IPS-18c (cell line): Measurements from ENCODE around the gene SLC44A3.
A peak's percentile ranks its signal among the peaks of the same experiment; 100 is the strongest.
"Not testable (repeated sequence)": the region's sequence is repeated elsewhere in the genome, so short reads cannot be mapped to it uniquely, and the experiment has no call there.

Source experiments
- H3K4me3 ChIP-seq: 2 replicates; pipeline ENCODE4 v1.7.0; 2013; ENCODE audit warnings: low read depth, mild to moderate bottlenecking, low read length, moderate library complexity; ENCODE audit not compliant: insufficient read depth
- H3K9me3 ChIP-seq: one replicate; pipeline ENCODE4 v1.6.1; 2013; ENCODE audit warnings: mild to moderate bottlenecking, low read length, moderate library complexity; ENCODE audit not compliant: control insufficient read depth, insufficient read depth

Gene SLC44A3

DNA sequence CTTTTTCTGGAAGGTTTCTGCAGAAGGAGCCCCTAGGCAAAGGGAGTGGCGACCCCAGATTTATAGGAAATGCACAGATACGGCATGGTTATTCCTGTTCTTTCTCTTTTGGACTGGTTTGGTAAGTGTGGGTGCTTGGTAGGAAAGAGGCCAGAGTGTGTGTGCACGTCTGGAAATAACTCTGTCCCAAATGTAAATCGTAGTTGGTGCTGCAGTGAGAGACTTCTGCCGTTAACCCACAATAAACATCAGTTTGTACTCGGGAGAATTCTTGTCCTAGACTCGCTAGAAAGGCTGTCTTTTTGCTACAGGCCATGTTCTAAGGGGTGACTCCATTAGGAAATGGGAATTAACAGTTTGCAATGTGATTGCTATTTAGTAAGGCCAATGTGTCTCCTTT lies 779 bp downstream of the SLC44A3 start:
- H3K4me3 ChIP-seq: peak overlapping the region; percentile 82
- no peaks in the 10 kb centered on the region for H3K9me3 ChIP-seq

DNA sequence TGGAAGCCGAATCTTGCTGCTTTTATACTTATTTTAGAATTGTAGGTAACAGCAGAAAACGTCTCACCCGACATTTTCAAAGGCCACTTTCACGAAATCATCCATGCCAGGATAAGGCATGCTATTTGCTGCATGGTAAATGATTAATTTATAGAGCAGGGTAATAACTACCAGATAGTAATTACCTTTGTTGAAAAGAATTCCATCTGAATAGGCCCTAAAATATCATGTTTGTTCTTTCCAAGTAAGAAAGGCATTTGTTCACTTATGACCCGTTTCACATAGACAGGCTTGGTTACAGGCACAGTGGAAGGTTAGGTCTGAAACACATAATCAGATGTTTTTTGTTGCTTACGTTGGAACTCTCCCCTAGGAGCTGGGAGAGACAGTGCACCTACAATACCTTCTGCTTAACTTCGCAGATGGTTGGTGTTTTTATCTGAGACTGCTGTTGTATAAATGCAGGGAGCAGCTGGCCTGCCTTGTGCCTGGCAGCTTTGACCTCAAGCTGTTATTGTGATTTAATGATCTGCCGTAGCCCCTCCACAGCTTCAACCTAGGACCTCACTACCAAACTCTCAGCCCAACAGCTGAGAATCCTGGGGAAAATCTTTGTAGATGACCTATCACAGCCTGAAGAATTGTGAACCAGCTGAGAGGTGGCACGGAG lies 1.6 kb downstream of the SLC44A3 start:
- no peak overlapping the region for H3K4me3 ChIP-seq
- no peaks in the 10 kb centered on the region for H3K9me3 ChIP-seq

DNA sequence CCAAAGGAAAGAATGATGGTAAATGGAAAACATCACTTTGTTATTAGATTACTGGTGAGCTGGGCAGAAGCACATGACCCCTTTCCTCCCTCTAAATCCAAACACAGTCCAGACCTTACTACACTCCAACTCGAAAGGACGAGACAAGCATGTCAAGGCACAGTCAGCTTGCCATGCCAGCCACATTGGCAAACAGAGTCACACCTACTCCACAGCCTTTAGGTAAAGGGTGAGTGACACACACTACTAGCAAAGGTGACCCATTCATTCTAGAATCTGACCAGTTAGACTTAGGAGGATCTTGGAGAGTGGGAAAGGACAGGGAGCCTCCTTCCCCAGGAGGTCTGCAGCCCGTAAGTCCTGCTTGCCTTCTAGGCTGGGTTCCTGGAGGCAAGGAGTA lies 3.0 kb downstream of the SLC44A3 start:
- Histone ChIP-seq H3K9me3 (no peaks in the 10 kb centered on the region), H3K4me3 (no peak overlapping the region)

DNA sequence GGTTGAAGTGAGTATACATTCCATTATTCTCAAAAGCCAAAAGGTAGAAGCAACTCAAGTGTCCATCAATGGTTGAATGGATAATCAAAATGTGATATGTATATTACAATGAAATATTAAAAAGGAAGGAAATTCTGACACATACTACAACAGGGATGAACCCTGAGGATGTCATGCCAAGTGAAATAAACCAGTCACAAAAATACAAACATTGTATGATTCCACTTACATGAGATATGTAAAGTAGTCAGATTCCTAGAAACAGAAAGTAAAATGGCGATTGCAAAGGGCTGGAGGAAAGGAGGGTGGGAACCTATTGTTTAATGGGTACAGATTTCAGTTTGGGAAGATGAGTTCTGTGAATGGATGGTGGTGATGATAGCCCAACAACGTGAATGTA lies 5.8 kb downstream of the SLC44A3 start:
- no peak overlapping the region for H3K4me3 ChIP-seq
- no peaks in the 10 kb centered on the region for H3K9me3 ChIP-seq

DNA sequence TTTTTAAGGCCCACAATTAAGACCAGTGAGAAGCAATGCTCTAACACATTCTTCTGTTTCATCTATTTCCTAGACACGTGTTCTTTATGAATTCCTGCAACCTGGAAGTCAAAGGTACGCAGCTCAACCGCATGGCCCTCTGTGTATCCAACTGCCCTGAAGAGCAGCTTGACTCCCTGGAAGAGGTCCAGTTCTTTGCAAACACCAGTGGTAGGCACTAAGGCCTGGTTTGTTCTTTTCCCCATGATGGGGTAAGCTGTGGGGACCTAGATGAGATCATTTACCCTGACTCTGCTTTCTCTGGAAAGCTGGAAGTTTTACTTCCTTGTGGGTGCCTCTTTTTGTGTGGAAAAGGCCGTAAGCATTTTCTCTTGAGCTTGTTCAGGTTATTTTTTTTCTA lies 7.3 kb downstream of the SLC44A3 start:
- no peak overlapping the region for H3K4me3 ChIP-seq

DNA sequence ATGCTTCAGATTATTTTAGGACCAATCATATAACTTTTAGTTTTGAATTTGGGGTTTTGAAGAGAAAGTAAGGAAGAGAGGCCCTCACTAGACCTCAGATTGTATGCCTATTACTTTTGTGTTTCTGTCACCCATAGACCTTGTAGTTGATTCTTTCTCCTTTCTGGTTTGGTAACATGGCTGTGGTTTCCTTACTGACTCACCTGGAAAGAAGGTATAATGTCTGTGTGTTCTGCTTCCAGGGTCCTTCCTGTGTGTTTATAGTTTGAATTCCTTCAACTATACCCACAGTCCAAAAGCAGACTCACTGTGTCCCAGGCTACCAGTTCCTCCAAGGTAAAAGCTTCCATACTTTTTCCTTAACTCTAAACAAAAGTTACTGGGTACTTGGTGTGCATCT lies 8.1 kb downstream of the SLC44A3 start:
- H3K9me3 ChIP-seq: no peaks in the 10 kb centered on the region
- no peak overlapping the region for H3K4me3 ChIP-seq

More for the DNA sequence above, 7.3 kb downstream of the SLC44A3 start:
- no peaks in the 10 kb centered on the region for H3K9me3 ChIP-seq

DNA sequence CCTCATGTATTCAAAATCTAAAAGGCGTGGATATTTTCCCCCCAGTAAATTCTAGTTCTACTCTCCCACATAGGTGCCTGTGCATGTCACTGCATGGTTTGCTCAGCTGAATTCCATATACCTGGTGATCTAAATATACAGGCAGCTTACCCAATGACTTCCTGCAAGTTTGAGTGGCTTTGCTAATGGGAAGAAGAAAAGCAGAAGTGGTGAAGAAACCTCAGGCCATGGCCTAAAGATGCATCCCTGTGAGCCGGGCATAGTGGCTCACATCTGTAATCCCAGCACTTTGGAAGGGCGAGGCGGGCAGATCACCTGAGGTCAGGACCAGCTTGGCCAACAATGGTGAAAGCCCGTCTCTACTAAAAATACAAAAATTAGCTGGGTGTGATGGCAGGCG lies 11.5 kb downstream of the SLC44A3 start:
- H3K4me3 ChIP-seq: no peak overlapping the region

DNA sequence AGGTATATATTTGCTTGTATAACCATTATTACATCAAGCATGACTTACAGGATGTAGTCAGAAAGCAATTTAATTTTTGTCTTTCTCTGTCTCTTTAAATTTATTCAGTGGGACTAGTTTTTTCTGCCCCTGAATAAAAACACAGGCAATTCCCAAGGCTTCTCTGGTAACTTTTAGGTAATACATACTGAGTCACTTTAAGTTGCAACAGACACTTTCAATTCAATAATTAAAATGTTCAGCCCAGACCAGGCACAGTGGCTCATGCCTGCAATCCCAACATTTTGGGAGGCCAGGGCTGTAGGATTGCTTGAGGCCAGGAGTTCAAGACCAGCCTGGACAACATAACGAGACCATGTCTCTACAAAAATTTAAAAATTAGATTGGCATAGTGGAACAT lies 12.3 kb downstream of the SLC44A3 start:
- no peaks in the 10 kb centered on the region for H3K9me3 ChIP-seq
- H3K4me3 ChIP-seq: no peak overlapping the region

More for the DNA sequence above, 11.5 kb downstream of the SLC44A3 start:
- H3K9me3 ChIP-seq: no peaks in the 10 kb centered on the region

DNA sequence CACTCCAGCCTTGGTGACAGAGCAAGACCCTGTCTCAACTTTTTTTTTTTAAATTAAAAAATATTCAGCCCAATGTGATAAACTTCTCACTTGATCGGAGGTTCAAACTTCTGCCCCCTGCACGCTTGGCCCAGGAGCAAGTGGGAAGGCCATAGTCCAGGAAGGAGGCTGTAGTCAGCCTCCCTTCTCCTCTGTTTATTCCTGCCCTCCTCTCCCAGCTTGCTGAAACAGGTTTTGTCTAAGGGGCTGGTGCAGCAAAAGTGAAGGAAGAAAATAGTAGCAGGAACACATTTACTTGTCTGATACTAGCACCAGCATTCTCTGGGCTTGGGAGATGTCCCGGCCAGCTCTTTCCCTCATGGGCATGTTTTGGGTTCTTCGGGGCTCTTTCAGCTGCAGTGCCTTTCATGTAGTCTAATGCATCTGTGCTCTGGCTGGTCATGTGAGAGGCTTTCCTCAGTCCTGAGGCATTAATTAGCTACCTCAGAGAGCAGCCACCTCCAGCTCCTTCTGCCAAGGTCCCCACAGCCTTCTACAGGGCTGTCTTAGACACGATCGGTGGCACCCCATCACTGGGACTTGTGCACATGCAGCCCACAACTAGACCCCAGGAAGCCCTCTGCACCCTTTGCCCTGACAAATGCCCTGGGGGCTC lies 12.9 kb downstream of the SLC44A3 start:
- no peak overlapping the region for H3K4me3 ChIP-seq
- H3K9me3 ChIP-seq: no peaks in the 10 kb centered on the region

DNA sequence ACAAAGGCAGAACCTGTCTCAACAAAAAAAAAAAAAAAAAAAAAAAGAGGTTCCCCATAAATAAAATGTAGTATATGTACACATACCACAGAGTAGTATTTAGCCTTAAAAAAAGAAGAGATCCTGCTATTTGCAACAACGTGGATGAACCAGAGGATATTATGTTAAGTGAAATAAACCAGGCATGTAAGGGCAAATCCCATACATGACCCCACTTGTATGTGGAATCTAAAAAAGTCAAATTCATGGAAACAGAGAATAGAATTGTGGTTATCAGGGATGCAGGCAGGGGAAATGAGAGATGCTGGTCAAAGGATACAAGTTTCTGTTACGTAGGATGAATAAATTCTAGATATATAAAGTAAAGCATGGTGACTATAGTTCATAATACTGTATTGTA lies 16.7 kb downstream of the SLC44A3 start:
- Histone ChIP-seq H3K4me3 (no peak overlapping the region), H3K9me3 (no peaks in the 10 kb centered on the region)

DNA sequence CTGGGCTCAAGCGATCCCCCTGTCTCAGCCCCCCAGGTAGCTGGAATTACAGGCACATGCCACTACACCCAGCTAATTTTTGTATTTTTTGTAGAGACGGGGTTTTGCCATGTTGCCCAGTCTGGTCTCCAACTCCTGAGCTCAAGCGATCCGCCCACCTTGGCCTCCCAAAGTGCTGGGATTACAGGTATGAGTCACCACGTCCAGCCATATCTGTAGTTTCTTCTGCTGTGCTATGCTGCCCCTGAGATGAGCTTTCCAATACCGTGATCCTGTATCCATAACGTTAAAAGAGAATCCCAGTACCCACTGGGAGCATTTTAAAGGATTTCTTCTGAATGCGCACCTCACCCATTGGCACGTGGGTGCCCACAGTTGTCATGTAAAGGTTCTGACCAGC lies 20.2 kb downstream of the SLC44A3 start:
- H3K9me3 ChIP-seq, H3K4me3 ChIP-seq: not testable (repeated sequence)

DNA sequence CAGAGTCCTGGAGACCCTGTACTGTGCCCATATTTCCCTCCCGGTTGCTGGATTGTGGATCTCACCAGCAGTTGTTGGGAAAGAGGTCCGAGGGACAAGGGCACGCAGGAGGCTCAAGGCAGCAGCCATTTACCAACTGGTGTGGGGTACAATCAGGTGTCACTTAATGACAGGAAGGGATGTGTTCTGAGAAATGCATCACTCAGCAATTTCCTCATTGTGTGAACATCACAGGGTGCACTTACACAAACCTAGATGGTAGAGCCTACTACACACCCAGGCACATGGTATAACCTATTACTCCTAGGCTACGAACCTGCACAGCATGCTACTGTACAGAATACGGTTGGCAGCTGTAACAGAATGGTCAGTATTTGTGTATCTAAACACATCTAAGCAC lies 20.7 kb downstream of the SLC44A3 start:
- Histone ChIP-seq H3K9me3 (no peaks in the 10 kb centered on the region), H3K4me3 (no peak overlapping the region)

DNA sequence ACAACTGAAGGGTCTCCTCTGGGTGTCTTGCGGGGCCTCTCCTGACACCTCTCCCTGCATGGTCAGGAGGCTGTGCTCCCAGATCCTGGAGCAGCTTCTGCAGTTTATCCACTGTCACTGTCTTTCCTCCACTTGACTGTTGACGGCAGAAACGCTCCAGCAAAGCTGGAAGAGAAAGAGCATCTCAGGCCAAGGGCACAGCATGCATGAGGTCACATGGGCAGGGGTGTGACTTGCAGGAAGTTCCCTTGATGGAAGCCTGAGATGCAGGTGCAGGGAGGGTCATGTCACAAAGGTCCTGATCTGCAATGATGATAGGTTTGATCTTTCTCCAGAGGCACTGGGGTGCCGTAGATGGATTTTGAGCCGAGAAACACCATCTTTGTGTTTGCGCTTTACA lies 23.3 kb downstream of the SLC44A3 start:
- Histone ChIP-seq H3K4me3 (no peak overlapping the region), H3K9me3 (no peaks in the 10 kb centered on the region)

DNA sequence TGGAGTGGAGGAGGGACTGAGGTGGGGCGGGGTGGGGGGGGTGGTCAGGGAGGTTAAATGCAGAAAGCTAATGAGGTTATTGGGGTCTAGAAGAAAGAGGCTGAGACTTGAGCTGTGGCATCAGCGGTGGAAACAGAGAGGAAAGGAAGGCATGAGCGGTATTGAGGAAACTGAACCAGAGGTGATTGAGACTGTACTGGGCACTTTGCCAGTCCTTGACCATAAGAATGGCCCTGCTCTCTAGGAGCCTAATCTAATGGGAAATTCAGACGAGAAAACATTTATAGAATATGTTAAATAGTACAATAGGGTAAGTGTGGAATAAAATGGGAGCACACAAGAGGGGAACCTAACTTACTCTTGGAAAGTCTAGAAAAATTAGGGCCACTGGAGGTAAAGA lies 23.7 kb downstream of the SLC44A3 start:
- no peaks in the 10 kb centered on the region for H3K9me3 ChIP-seq
- no peak overlapping the region for H3K4me3 ChIP-seq

DNA sequence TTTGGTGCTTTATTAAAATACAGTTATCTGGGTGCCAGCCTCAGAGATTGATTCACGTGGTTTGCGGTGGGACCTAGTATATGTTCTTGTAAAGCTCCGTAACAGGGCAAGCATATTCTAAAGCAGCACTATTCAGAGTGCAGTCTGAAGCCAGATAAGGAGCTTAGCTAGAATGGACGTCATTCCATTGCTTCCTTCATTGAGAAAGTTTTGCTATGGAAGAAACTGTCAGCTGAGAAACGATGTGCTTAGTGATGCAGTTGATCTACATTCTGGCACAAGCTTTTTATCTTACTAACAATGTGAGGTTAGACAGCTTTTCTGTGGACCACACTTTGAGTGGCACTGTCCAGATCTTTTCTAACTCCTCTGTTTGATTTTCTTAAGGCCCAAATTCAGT lies 26.2 kb downstream of the SLC44A3 start:
- Histone ChIP-seq H3K4me3 (no peak overlapping the region), H3K9me3 (no peaks in the 10 kb centered on the region)

DNA sequence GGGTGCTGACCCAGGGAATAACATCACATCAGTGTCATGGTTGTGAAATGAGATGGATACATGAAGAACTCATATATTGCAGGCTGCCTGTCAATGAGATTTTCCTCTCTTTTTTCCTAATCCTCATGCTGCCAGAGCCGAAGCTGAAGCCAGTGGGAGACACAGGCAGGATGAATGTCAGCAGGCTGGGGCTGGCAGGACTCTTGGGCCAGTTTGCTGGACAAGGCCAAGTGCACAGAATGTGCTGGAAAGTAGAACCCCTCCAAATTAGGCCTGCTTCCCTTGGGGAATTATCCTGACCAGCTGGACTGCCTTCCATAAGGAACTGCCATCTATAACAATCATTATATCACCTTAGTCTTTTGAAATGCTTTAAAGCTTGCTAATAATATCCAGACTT lies 31.4 kb downstream of the SLC44A3 start:
- no peaks in the 10 kb centered on the region for H3K9me3 ChIP-seq
- no peak overlapping the region for H3K4me3 ChIP-seq

DNA sequence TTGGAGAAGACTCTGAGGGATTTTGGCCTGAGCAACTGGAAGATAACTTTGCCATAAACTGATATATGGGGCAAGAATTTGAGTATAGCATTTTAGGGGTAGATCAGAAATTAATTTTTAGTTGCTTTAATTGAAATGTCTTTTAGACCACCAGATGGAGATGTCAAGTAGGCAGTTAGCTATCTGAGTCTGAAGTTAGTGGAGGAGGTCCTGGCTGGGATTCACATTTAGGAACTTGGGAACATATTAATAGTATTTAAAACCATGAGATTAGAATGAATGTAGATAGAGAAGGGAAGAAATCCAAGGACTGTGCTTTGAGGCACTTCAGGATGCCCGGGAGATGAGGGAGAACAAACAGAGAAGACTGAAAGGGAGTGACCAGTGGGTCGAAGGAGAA lies 32.6 kb downstream of the SLC44A3 start:
- Histone ChIP-seq H3K9me3 (no peaks in the 10 kb centered on the region), H3K4me3 (no peak overlapping the region)

DNA sequence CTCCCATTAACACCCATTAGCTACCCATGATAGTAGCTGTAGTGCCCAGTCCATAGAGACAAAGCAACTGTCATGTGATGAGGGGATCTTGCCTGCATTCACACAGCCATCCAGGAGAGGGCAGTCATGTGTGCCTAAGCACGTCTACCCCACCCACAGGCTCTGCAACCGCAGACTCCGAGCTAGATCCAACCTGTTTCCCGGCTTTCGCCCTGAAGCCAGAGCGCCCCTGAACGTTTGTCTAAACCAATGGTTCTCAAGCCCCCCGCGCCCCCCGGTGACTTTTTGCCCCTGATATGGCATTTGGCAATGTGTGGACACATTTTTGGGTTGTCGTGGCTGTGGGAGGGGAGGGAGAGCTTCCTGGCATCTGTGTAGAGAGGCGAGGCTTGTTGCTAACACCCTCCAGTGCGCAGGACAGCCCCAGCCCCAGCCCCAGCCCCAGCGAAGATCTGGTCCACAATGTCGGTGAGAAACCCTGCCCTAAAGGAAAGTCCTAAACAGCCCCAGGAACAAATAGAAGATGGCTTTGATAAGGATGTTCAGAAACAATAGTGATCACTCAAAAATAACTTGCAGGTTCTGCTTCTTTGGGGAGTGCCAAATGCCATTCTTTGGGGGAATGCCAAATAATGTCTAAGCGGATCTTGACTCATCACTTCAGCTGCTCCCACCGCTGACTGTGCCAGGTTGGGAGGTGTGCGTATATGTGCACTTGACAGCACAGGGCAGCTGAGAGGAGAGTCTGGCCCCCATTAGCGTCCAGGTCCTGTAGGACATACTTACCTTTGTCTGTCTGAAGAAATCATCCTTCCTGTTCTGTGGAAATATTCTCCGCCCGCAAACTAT lies 34.5 kb downstream of the SLC44A3 start:
- no peaks in the 10 kb centered on the region for H3K9me3 ChIP-seq

More for the DNA sequence above, 34.5 kb downstream of the SLC44A3 start:
- H3K4me3 ChIP-seq: peak overlapping the region; percentile 40
